ENCODE measurements around the gene CEP112.
"Not testable (repeated sequence)": the region's sequence is repeated elsewhere in the genome, so short reads cannot be mapped to it uniquely, and the experiment has no call there.

The CEP112 gene

GRCh38 chr17:65855245-65855644 is 336.7 kb downstream of the CEP112 start:
- H3K27ac ChIP-seq (ENCODE audit: low read depth, low read length): no peak overlapping the region
- H3K4me3 ChIP-seq (ENCODE audit: low read depth in 1 of 2, low read length in 2 of 2): no peak overlapping the region
- no peaks in the 10 kb centered on the region for H3K36me3 ChIP-seq (ENCODE audit: control insufficient read depth in 1 of 2, insufficient read depth in 2 of 2, low read length in 2 of 2)

DNA sequence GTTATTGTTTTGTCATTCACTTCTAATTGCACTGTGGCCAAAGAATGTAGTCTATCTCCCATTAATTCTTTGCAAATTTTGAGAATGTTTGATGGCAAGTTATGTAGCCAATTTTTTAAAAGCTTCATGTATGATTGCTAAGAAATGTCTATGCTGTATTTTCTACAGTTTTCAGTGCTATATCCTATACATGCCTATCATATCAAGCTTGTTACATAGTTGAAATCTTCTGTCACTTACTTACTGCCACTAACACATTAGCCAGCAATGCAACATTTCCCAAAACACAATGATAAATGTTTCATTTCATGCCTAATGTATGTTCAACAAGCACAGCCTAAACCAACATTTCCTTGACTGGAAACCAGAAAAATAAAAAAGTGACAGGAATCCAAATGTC is 338.1 kb downstream of the CEP112 start:
- no peak overlapping the region for H3K27ac ChIP-seq (ENCODE audit: low read depth, low read length)

More at GRCh38 chr17:65855245-65855644, 336.7 kb downstream of the CEP112 start:
- H3K27me3 ChIP-seq (ENCODE audit: control insufficient read depth in 1 of 2, insufficient read depth in 2 of 2, low read length in 2 of 2): no peaks in the 10 kb centered on the region
- H3K9me3 ChIP-seq (ENCODE audit: control insufficient read depth in 1 of 2, low read length in 2 of 2): no peaks in the 10 kb centered on the region
- H3K9ac ChIP-seq (ENCODE audit: low read depth in 1 of 2, low read length in 2 of 2): no peak overlapping the region
- no peaks in the 10 kb centered on the region for H3K4me1 ChIP-seq (ENCODE audit: control insufficient read depth in 1 of 2, insufficient read depth in 2 of 2, low read length in 2 of 2)

GRCh38 chr17:65852911-65853310 is 339.0 kb downstream of the CEP112 start:
- H3K36me3 ChIP-seq (ENCODE audit: control insufficient read depth in 1 of 2, insufficient read depth in 2 of 2, low read length in 2 of 2): no peaks in the 10 kb centered on the region
- no peak overlapping the region for H3K4me3 ChIP-seq (ENCODE audit: low read depth in 1 of 2, low read length in 2 of 2)
- no peaks in the 10 kb centered on the region for H3K9me3 ChIP-seq (ENCODE audit: control insufficient read depth in 1 of 2, low read length in 2 of 2)
- H3K27me3 ChIP-seq (ENCODE audit: control insufficient read depth in 1 of 2, insufficient read depth in 2 of 2, low read length in 2 of 2): peaks cover 0 to 5% of the 10 kb centered on the region in 2 donors
- H3K9ac ChIP-seq (ENCODE audit: low read depth in 1 of 2, low read length in 2 of 2): no peak overlapping the region
- no peak overlapping the region for H3K27ac ChIP-seq (ENCODE audit: low read depth, low read length)
- H3K4me1 ChIP-seq (ENCODE audit: control insufficient read depth in 1 of 2, insufficient read depth in 2 of 2, low read length in 2 of 2): no peaks in the 10 kb centered on the region

More for the DNA sequence above, 338.1 kb downstream of the CEP112 start:
- H3K36me3 ChIP-seq (ENCODE audit: control insufficient read depth in 1 of 2, insufficient read depth in 2 of 2, low read length in 2 of 2): no peaks in the 10 kb centered on the region
- H3K4me3 ChIP-seq (ENCODE audit: low read depth in 1 of 2, low read length in 2 of 2): no peak overlapping the region
- no peaks in the 10 kb centered on the region for H3K9me3 ChIP-seq (ENCODE audit: control insufficient read depth in 1 of 2, low read length in 2 of 2)
- H3K27me3 ChIP-seq (ENCODE audit: control insufficient read depth in 1 of 2, insufficient read depth in 2 of 2, low read length in 2 of 2): peaks cover 0 to 1% of the 10 kb centered on the region in 2 donors
- no peaks in the 10 kb centered on the region for H3K4me1 ChIP-seq (ENCODE audit: control insufficient read depth in 1 of 2, insufficient read depth in 2 of 2, low read length in 2 of 2)
- no peak overlapping the region for H3K9ac ChIP-seq (ENCODE audit: low read depth in 1 of 2, low read length in 2 of 2)

GRCh38 chr17:65851965-65852736 is 339.8 kb downstream of the CEP112 start:
- Histone ChIP-seq H3K9ac (ENCODE audit: low read depth in 1 of 2, low read length in 2 of 2) (no peak overlapping the region), H3K27me3 (ENCODE audit: control insufficient read depth in 1 of 2, insufficient read depth in 2 of 2, low read length in 2 of 2) (peaks cover 0 to 5% of the 10 kb centered on the region in 2 donors), H3K27ac (ENCODE audit: low read depth, low read length) (no peak overlapping the region)

GRCh38 chr17:65850486-65850885 is 341.4 kb downstream of the CEP112 start:
- H3K36me3 ChIP-seq (ENCODE audit: control insufficient read depth in 1 of 2, insufficient read depth in 2 of 2, low read length in 2 of 2): no peaks in the 10 kb centered on the region
- no peaks in the 10 kb centered on the region for H3K4me1 ChIP-seq (ENCODE audit: control insufficient read depth in 1 of 2, insufficient read depth in 2 of 2, low read length in 2 of 2)
- H3K27me3 ChIP-seq (ENCODE audit: control insufficient read depth in 1 of 2, insufficient read depth in 2 of 2, low read length in 2 of 2): peaks cover 0 to 5% of the 10 kb centered on the region in 2 donors
- H3K9ac ChIP-seq (ENCODE audit: low read depth in 1 of 2, low read length in 2 of 2): no peak overlapping the region
- no peak overlapping the region for H3K27ac ChIP-seq (ENCODE audit: low read depth, low read length)
- no peaks in the 10 kb centered on the region for H3K9me3 ChIP-seq (ENCODE audit: control insufficient read depth in 1 of 2, low read length in 2 of 2)
- H3K4me3 ChIP-seq (ENCODE audit: low read depth in 1 of 2, low read length in 2 of 2): no peak overlapping the region

More at GRCh38 chr17:65851965-65852736, 339.8 kb downstream of the CEP112 start:
- no peaks in the 10 kb centered on the region for H3K4me1 ChIP-seq (ENCODE audit: control insufficient read depth in 1 of 2, insufficient read depth in 2 of 2, low read length in 2 of 2)
- H3K36me3 ChIP-seq (ENCODE audit: control insufficient read depth in 1 of 2, insufficient read depth in 2 of 2, low read length in 2 of 2): no peaks in the 10 kb centered on the region
- H3K4me3 ChIP-seq (ENCODE audit: low read depth in 1 of 2, low read length in 2 of 2): no peak overlapping the region
- H3K9me3 ChIP-seq (ENCODE audit: control insufficient read depth in 1 of 2, low read length in 2 of 2): no peaks in the 10 kb centered on the region

DNA sequence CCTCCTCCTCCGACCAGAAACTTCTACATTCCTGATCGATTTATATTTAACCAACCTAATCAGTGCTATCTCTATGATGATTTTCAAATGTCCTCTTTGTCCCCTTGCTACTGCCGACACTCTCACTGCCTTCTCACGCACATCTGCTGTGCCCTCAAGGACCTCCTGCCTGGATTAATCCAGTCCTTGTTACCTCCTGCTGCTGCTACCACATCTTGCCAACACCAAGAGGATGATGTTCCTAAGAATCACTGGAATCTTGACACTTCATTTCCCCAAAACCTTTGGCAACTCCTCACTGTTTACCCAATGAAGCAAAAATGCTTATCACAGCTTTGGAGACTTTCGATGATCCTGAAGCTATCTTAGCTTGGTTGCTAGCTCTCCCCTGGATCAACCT is 343.2 kb downstream of the CEP112 start:
- H3K4me3 ChIP-seq (ENCODE audit: low read depth in 1 of 2, low read length in 2 of 2): no peak overlapping the region
- peaks cover 0 to 5% of the 10 kb centered on the region in 2 donors for H3K27me3 ChIP-seq (ENCODE audit: control insufficient read depth in 1 of 2, insufficient read depth in 2 of 2, low read length in 2 of 2)
- H3K9me3 ChIP-seq (ENCODE audit: control insufficient read depth in 1 of 2, low read length in 2 of 2): no peaks in the 10 kb centered on the region
- H3K4me1 ChIP-seq (ENCODE audit: control insufficient read depth in 1 of 2, insufficient read depth in 2 of 2, low read length in 2 of 2): no peaks in the 10 kb centered on the region
- no peak overlapping the region for H3K27ac ChIP-seq (ENCODE audit: low read depth, low read length)
- H3K9ac ChIP-seq (ENCODE audit: low read depth in 1 of 2, low read length in 2 of 2): no peak overlapping the region
- H3K36me3 ChIP-seq (ENCODE audit: control insufficient read depth in 1 of 2, insufficient read depth in 2 of 2, low read length in 2 of 2): no peaks in the 10 kb centered on the region

DNA sequence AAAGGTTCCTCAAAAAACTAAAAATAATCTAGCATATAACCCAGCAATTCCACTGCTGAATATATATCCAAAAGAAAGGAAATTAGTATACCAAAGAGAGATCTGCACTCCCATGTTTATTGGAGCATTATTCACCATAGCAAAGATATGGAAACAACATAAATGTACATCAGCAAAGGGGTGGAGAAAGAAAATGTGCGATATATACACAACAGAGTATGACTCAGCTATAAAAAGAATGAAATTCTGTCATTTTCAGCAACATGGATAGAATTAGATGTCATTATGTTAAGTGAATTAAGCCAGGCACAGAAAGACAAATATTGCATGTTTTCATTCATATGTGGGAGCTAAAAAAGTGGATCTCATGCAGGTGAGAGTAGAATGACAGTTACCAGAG is 350.8 kb downstream of the CEP112 start:
- H3K9me3 ChIP-seq (ENCODE audit: control insufficient read depth in 1 of 2, low read length in 2 of 2): peaks cover 3 to 6% of the 10 kb centered on the region in 2 donors
- H3K36me3 ChIP-seq (ENCODE audit: control insufficient read depth in 1 of 2, insufficient read depth in 2 of 2, low read length in 2 of 2): no peaks in the 10 kb centered on the region
- H3K4me1 ChIP-seq (ENCODE audit: control insufficient read depth in 1 of 2, insufficient read depth in 2 of 2, low read length in 2 of 2): no peaks in the 10 kb centered on the region
- H3K9ac ChIP-seq (ENCODE audit: low read depth in 1 of 2, low read length in 2 of 2): no peak overlapping the region
- H3K27ac ChIP-seq (ENCODE audit: low read depth, low read length): no peak overlapping the region
- no peak overlapping the region for H3K4me3 ChIP-seq (ENCODE audit: low read depth in 1 of 2, low read length in 2 of 2)
- no peaks in the 10 kb centered on the region for H3K27me3 ChIP-seq (ENCODE audit: control insufficient read depth in 1 of 2, insufficient read depth in 2 of 2, low read length in 2 of 2)

GRCh38 chr17:65837232-65837631 is 354.7 kb downstream of the CEP112 start:
- not testable (repeated sequence) for H3K27ac ChIP-seq (ENCODE audit: low read depth, low read length); H3K36me3 ChIP-seq (ENCODE audit: control insufficient read depth in 1 of 2, insufficient read depth in 2 of 2, low read length in 2 of 2); H3K4me3 ChIP-seq (ENCODE audit: low read depth in 1 of 2, low read length in 2 of 2); H3K4me1 ChIP-seq (ENCODE audit: control insufficient read depth in 1 of 2, insufficient read depth in 2 of 2, low read length in 2 of 2); H3K9ac ChIP-seq (ENCODE audit: low read depth in 1 of 2, low read length in 2 of 2); H3K27me3 ChIP-seq (ENCODE audit: control insufficient read depth in 1 of 2, insufficient read depth in 2 of 2, low read length in 2 of 2)
- peaks cover 3 to 16% of the 10 kb centered on the region in 2 donors for H3K9me3 ChIP-seq (ENCODE audit: control insufficient read depth in 1 of 2, low read length in 2 of 2)

GRCh38 chr17:65833214-65833613 is 358.7 kb downstream of the CEP112 start:
- peaks cover 0 to 10% of the 10 kb centered on the region in 2 donors for H3K9me3 ChIP-seq (ENCODE audit: control insufficient read depth in 1 of 2, low read length in 2 of 2)
- no peaks in the 10 kb centered on the region for H3K4me1 ChIP-seq (ENCODE audit: control insufficient read depth in 1 of 2, insufficient read depth in 2 of 2, low read length in 2 of 2)
- H3K27ac ChIP-seq (ENCODE audit: low read depth, low read length): no peak overlapping the region
- H3K27me3 ChIP-seq (ENCODE audit: control insufficient read depth in 1 of 2, insufficient read depth in 2 of 2, low read length in 2 of 2): no peaks in the 10 kb centered on the region
- no peak overlapping the region for H3K4me3 ChIP-seq (ENCODE audit: low read depth in 1 of 2, low read length in 2 of 2)
- no peak overlapping the region for H3K9ac ChIP-seq (ENCODE audit: low read depth in 1 of 2, low read length in 2 of 2)
- H3K36me3 ChIP-seq (ENCODE audit: control insufficient read depth in 1 of 2, insufficient read depth in 2 of 2, low read length in 2 of 2): no peaks in the 10 kb centered on the region

GRCh38 chr17:65830356-65830755 is 361.6 kb downstream of the CEP112 start:
- Histone ChIP-seq H3K4me3 (ENCODE audit: low read depth in 1 of 2, low read length in 2 of 2) (no peak overlapping the region), H3K27ac (ENCODE audit: low read depth, low read length) (no peak overlapping the region), H3K27me3 (ENCODE audit: control insufficient read depth in 1 of 2, insufficient read depth in 2 of 2, low read length in 2 of 2) (no peaks in the 10 kb centered on the region), H3K9ac (ENCODE audit: low read depth in 1 of 2, low read length in 2 of 2) (no peak overlapping the region), H3K36me3 (ENCODE audit: control insufficient read depth in 1 of 2, insufficient read depth in 2 of 2, low read length in 2 of 2) (no peaks in the 10 kb centered on the region), H3K9me3 (ENCODE audit: control insufficient read depth in 1 of 2, low read length in 2 of 2) (peaks cover 0 to 10% of the 10 kb centered on the region in 2 donors), H3K4me1 (ENCODE audit: control insufficient read depth in 1 of 2, insufficient read depth in 2 of 2, low read length in 2 of 2) (no peaks in the 10 kb centered on the region)

All from duodenal mucosa (tissue), 2 donors.